Smooth muscle cell (in vitro differentiated cells): Measurements from ENCODE around the gene IQSEC1. TPM values are rescaled to one million over a fixed set of nuclear protein-coding genes. Genes with fewer than 3 reads are reported as not detected.

Source experiments
- DNase-seq: peaks from one replicate; lab custom pipeline; 2025; ENCODE audit not compliant: unreplicated experiment; lab: John Stamatoyannopoulos, UW
- H2AFZ ChIP-seq: fragments of 200-600 bp; sonication (generic); 2 replicates; pipeline ENCODE4 v1.6.0; 2016; ENCODE audit warnings: antibody characterized with exemption, low read depth, mild to moderate bottlenecking
- H3F3A ChIP-seq: fragments of 200-600 bp; sonication (generic); 2 replicates; pipeline ENCODE4 v1.6.0; 2017; ENCODE audit warnings: antibody characterized with exemption, low read depth
- H3K27ac ChIP-seq: fragments of 200-600 bp; sonication (generic); 2 replicates; pipeline ENCODE4 v1.5.1; 2016; ENCODE audit warnings: low read depth, mild to moderate bottlenecking
- H3K27me3 ChIP-seq: fragments of 200-600 bp; sonication (generic); 2 replicates; pipeline ENCODE4 v1.6.1; 2016; ENCODE audit warnings: low read depth, mild to moderate bottlenecking
- H3K36me3 ChIP-seq: fragments of 200-600 bp; sonication (generic); 2 replicates; pipeline ENCODE4 v1.5.1; 2016; ENCODE audit warnings: low read depth
- H3K4me1 ChIP-seq: fragments of 200-600 bp; sonication (generic); 2 replicates; pipeline ENCODE4 v1.5.1; 2016; ENCODE audit warnings: low read depth
- H3K4me2 ChIP-seq: fragments of 200-600 bp; sonication (generic); 2 replicates; pipeline ENCODE4 v1.6.0; 2016; ENCODE audit warnings: mild to moderate bottlenecking
- H3K4me3 ChIP-seq: fragments of 200-600 bp; sonication (generic); 2 replicates; pipeline ENCODE4 v1.5.1; 2016; ENCODE audit warnings: mild to moderate bottlenecking
- H3K79me2 ChIP-seq: fragments of 200-600 bp; sonication (generic); 2 replicates; pipeline ENCODE4 v1.6.0; 2016; ENCODE audit warnings: low read depth, mild to moderate bottlenecking
- H3K9ac ChIP-seq: fragments of 200-600 bp; sonication (generic); 2 replicates; pipeline ENCODE4 v1.6.0; 2016; ENCODE audit warnings: low read depth
- H3K9me3 ChIP-seq: fragments of 200-600 bp; sonication (generic); replicated peaks from 2 replicates; pipeline ENCODE4 v1.5.1; 2016; ENCODE audit warnings: low read depth
- H4K20me1 ChIP-seq: fragments of 200-600 bp; sonication (generic); 2 replicates; pipeline ENCODE4 v1.6.0; 2016; ENCODE audit warnings: low read depth
- CTCF ChIP-seq: fragments of 200-600 bp; sonication (generic); IDR thresholded peaks from 2 replicates; pipeline ENCODE4 v1.5.1; 2017; ENCODE audit warnings: borderline replicate concordance, mild to moderate bottlenecking, antibody characterized with exemption; ENCODE audit not compliant: insufficient read depth, poor library complexity, severe bottlenecking
- whole genome bisulfite sequencing: methylation state at CpG from one replicate; pipeline ENCODE4 v1.1.7; 2016; ENCODE audit warnings: low lambda C conversion rate; 5-methylcytosine and 5-hydroxymethylcytosine counted together
- polyA plus RNA-seq: library from polyadenylated mRNA; unstranded; fragments of >200 nt; fragmentation: Nextera tagmentation; extraction: Ambion mirVana; gene quantifications from 2 replicates; pipeline ENCODE4 v1.2.1, GENCODE V29; 2016
- total RNA-seq: library from RNA; depleted of rRNA; stranded (reverse); fragments of >200 nt; gene quantifications from 2 replicates; pipeline ENCODE4 v1.2.3, GENCODE V29; 2014

The IQSEC1 gene
- total and polyA plus RNA-seq, 2 experiments from 2014 or later, result 18.9 to 19.8 TPM

GRCh38 chr3:13107661-13108060 lies 34.4 kb upstream of the IQSEC1 start:
- 92% methylated on average over 13 of the region's 13 CpGs for WGBS
- TF ChIP-seq CTCF, result no peak

GRCh38 chr3:13106308-13107001 lies 33.2 kb upstream of the IQSEC1 start:
- peaks cover 9% of the 10 kb centered on the region for H3K4me1 ChIP-seq
- no peaks in the 10 kb centered on the region for H3K36me3 ChIP-seq
- DNase-seq, result no peak
- 86% methylated on average over 6 of the region's 6 CpGs for WGBS
- H3K9me3 ChIP-seq, result no peaks in the 10 kb centered on the region
- peaks cover 12% of the 10 kb centered on the region for H4K20me1 ChIP-seq
- H3K79me2 ChIP-seq, result no peaks in the 10 kb centered on the region
- H3F3A ChIP-seq, result no peaks in the 10 kb centered on the region
- no peak overlapping the region for H3K4me3 ChIP-seq
- no peak overlapping the region for H3K27ac ChIP-seq
- H3K9ac ChIP-seq, result no peak overlapping the region
- no peak overlapping the region for H3K4me2 ChIP-seq
- H3K27me3 ChIP-seq, result no peaks in the 10 kb centered on the region
- TF ChIP-seq CTCF, result no peak
- H2AFZ ChIP-seq, result no peak overlapping the region

More at GRCh38 chr3:13107661-13108060, 34.4 kb upstream of the IQSEC1 start:
- Histone ChIP-seq H3K4me3 (no peak overlapping the region), H3K9ac (no peak overlapping the region), H3K27ac (no peak overlapping the region), H4K20me1 (peaks cover 12% of the 10 kb centered on the region), H3K9me3 (no peaks in the 10 kb centered on the region), H2AFZ (no peak overlapping the region), H3K27me3 (no peaks in the 10 kb centered on the region), H3K4me1 (peaks cover 9% of the 10 kb centered on the region), H3K79me2 (no peaks in the 10 kb centered on the region), H3K4me2 (no peak overlapping the region), H3F3A (no peaks in the 10 kb centered on the region), H3K36me3 (no peaks in the 10 kb centered on the region)
- DNase-seq, result no peak

GRCh38 chr3:13105896-13106250 lies 32.6 kb upstream of the IQSEC1 start:
- Histone ChIP-seq H3K4me2 (no peak overlapping the region), H4K20me1 (peaks cover 12% of the 10 kb centered on the region), H3K79me2 (no peaks in the 10 kb centered on the region), H3K4me3 (no peak overlapping the region), H3K27me3 (no peaks in the 10 kb centered on the region), H2AFZ (no peak overlapping the region), H3K9ac (no peak overlapping the region), H3K4me1 (peaks cover 6% of the 10 kb centered on the region), H3K9me3 (no peaks in the 10 kb centered on the region), H3K36me3 (no peaks in the 10 kb centered on the region), H3K27ac (no peak overlapping the region), H3F3A (no peaks in the 10 kb centered on the region)
- no peak for DNase-seq
- WGBS, result 94% methylated on average over 5 of the region's 5 CpGs
- no peak for TF ChIP-seq CTCF

GRCh38 chr3:13105181-13105895 lies 32.1 kb upstream of the IQSEC1 start:
- DNase-seq, result no peak
- Histone ChIP-seq H3K4me2 (no peak overlapping the region), H3K79me2 (no peaks in the 10 kb centered on the region), H2AFZ (no peak overlapping the region), H3K4me1 (peaks cover under 1% of the 10 kb centered on the region), H3K9ac (no peak overlapping the region), H3K27me3 (no peaks in the 10 kb centered on the region), H4K20me1 (peaks cover 12% of the 10 kb centered on the region), H3F3A (no peaks in the 10 kb centered on the region), H3K9me3 (no peaks in the 10 kb centered on the region), H3K36me3 (no peaks in the 10 kb centered on the region), H3K27ac (no peak overlapping the region), H3K4me3 (no peak overlapping the region)
- 92% methylated on average over 8 of the region's 8 CpGs for WGBS
- no peak for TF ChIP-seq CTCF
